Transverse colon (tissue), 4 donors: Measurements from ENCODE around the gene TENM4.

Experiments used
- CTCF ChIP-seq, 5 experiments: fragments of 200-600 bp in 3 of 5; fragments of 450-650 bp in 2 of 5; sonication (generic) in 3 of 5; IDR thresholded peaks; 1 replicate in 2 of 5; 2 replicates in 3 of 5; pipeline ENCODE4 v1.5.1; 2016 to 2017; ENCODE audit warnings: antibody characterized with exemption in 5 of 5, inconsistent platforms in 3 of 5, mild to moderate bottlenecking in 2 of 5, moderate library complexity in 1 of 5
- EP300 ChIP-seq: sonication (generic); formaldehyde crosslinking; IDR thresholded peaks from one replicate; pipeline ENCODE4 v1.6.1; 2017; ENCODE audit warnings: antibody characterized with exemption, low read depth
- POLR2A ChIP-seq: fragments of 450-650 bp; IDR thresholded peaks from one replicate; pipeline ENCODE4 v1.6.1; 2016; ENCODE audit warnings: antibody characterized with exemption, mild to moderate bottlenecking, moderate library complexity
- POLR2AphosphoS5 ChIP-seq, 3 donors: sonication (generic); formaldehyde crosslinking; IDR thresholded peaks; one replicate each; pipeline ENCODE4 v1.6.1; 2016; ENCODE audit warnings: antibody characterized with exemption in 3 of 3

GRCh38 chr11:78952890-78953289 lies 487.9 kb downstream of the TENM4 start:
- TF ChIP-seq CTCF (IDR thresholded peaks at IDR 0.05) (no peak), POLR2AphosphoS5 (IDR thresholded peaks at IDR 0.05) (no peak), EP300 (no peak), POLR2A (no peak)
